Measurements from ENCODE around the gene OLFML2B.

DNA sequence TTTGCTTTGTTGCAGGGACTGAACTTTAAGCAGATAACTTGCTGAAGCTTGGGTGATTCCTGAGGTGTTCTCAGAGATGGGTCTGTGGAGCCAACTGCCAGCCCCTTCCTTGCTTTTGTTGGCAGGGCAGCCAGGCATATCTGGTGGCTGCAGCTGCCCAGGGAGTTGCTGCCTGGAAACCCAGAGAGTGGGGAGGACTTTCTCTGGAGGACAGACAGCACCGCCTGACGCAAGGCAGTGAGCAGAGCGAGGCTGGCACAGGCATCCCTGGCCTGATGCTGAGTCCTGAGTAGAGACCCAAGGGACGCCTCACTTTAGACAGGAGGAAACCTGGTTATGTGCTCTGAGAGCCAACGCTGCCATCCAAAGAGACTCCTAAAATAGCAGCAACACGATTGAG, 9.8 kb upstream of the OLFML2B start:
- TF ChIP-seq, protein P1, sequence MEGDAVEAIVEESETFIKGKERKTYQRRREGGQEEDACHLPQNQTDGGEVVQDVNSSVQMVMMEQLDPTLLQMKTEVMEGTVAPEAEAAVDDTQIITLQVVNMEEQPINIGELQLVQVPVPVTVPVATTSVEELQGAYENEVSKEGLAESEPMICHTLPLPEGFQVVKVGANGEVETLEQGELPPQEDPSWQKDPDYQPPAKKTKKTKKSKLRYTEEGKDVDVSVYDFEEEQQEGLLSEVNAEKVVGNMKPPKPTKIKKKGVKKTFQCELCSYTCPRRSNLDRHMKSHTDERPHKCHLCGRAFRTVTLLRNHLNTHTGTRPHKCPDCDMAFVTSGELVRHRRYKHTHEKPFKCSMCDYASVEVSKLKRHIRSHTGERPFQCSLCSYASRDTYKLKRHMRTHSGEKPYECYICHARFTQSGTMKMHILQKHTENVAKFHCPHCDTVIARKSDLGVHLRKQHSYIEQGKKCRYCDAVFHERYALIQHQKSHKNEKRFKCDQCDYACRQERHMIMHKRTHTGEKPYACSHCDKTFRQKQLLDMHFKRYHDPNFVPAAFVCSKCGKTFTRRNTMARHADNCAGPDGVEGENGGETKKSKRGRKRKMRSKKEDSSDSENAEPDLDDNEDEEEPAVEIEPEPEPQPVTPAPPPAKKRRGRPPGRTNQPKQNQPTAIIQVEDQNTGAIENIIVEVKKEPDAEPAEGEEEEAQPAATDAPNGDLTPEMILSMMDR (conservative IDR thresholded peaks at IDR 0.05; ENCODE audit: low read depth, low read length), result no peak
- no peak for TF ChIP-seq EZH2 (IDR thresholded peaks at IDR 0.05; ENCODE audit: borderline replicate concordance, low read depth, low read length, poor library complexity, severe bottlenecking)
